Chondrocyte (in vitro differentiated cells): Measurements from ENCODE around the gene RERE. TPM values are rescaled to one million over a fixed set of nuclear protein-coding genes. Genes with fewer than 3 reads are reported as not detected.

Experiments
- DNase-seq: peaks from one replicate; pipeline ENCODE4 v3.0.0; 2021; ENCODE audit warnings: mixed read lengths, low spot score
- H3K27ac Mint-ChIP-seq: one replicate; pipeline ENCODE4 v1.8.0; 2021; ENCODE audit warnings: mild to moderate bottlenecking, moderate library complexity, mixed read lengths; ENCODE audit not compliant: unreplicated experiment
- H3K27me3 Mint-ChIP-seq: 2 replicates; pipeline ENCODE4 v1.8.0; 2021; ENCODE audit warnings: low read depth, mixed read lengths
- H3K36me3 Mint-ChIP-seq: 2 replicates; pipeline ENCODE4 v1.8.0; 2021; ENCODE audit warnings: low read depth, mixed read lengths
- H3K4me1 Mint-ChIP-seq: 2 replicates; pipeline ENCODE4 v1.8.0; 2021; ENCODE audit warnings: low read depth, mild to moderate bottlenecking, mixed read lengths
- H3K4me3 Mint-ChIP-seq: one replicate; pipeline ENCODE4 v1.8.0; 2021; ENCODE audit warnings: mild to moderate bottlenecking, moderate library complexity, mixed read lengths; ENCODE audit not compliant: unreplicated experiment
- H3K9me3 Mint-ChIP-seq: 2 replicates; pipeline ENCODE4 v1.8.0; 2021; ENCODE audit warnings: low read depth, mixed read lengths
- CTCF ChIP-seq: fragments of 200-600 bp; sonication (generic); IDR thresholded peaks from 2 replicates; pipeline ENCODE4 v1.5.0; 2021; ENCODE audit warnings: antibody characterized with exemption, mild to moderate bottlenecking, moderate library complexity
- total RNA-seq: library from RNA; stranded (reverse); gene quantifications from 3 replicates; pipeline ENCODE4 v1.2.1, GENCODE V29; 2021

The RERE gene
- total RNA-seq, 1 donor from 2014 or later = 64.9 TPM

- Mint-ChIP-seq H3K4me1 (peaks cover 40% of the 10 kb centered on the region), H3K4me3 (no peak overlapping the region), H3K9me3 (no peaks in the 10 kb centered on the region), H3K36me3 (peaks cover 14% of the 10 kb centered on the region), H3K27ac (peak overlapping the region; percentile 55), H3K27me3 (no peaks in the 10 kb centered on the region)
- no peak for TF ChIP-seq CTCF
- no peak for DNase-seq
Observed at GRCh38 chr1:8415526-8416278, 401.7 kb downstream of the RERE start.

GRCh38 chr1:8412183-8412831 is 405.1 kb downstream of the RERE start:
- DNase-seq = no peak
- peak; percentile 44 for TF ChIP-seq CTCF
- Mint-ChIP-seq H3K4me3 (no peak overlapping the region), H3K9me3 (no peaks in the 10 kb centered on the region), H3K27ac (peak overlapping the region; percentile 86), H3K4me1 (peaks cover 70% of the 10 kb centered on the region), H3K36me3 (peaks cover 10% of the 10 kb centered on the region), H3K27me3 (no peaks in the 10 kb centered on the region)

GRCh38 chr1:8411803-8412182 is 405.6 kb downstream of the RERE start:
- H3K4me1 Mint-ChIP-seq = peaks cover 74% of the 10 kb centered on the region
- TF ChIP-seq CTCF = no peak
- no peaks in the 10 kb centered on the region for H3K27me3 Mint-ChIP-seq
- H3K36me3 Mint-ChIP-seq = peaks cover 11% of the 10 kb centered on the region
- no peaks in the 10 kb centered on the region for H3K9me3 Mint-ChIP-seq
- no peak overlapping the region for H3K4me3 Mint-ChIP-seq
- DNase-seq = no peak
- peak overlapping the region; percentile 86 for H3K27ac Mint-ChIP-seq

- peaks cover 71% of the 10 kb centered on the region for H3K4me1 Mint-ChIP-seq
- H3K9me3 Mint-ChIP-seq = no peaks in the 10 kb centered on the region
- H3K36me3 Mint-ChIP-seq = peaks cover 8% of the 10 kb centered on the region
- no peak for DNase-seq
- H3K4me3 Mint-ChIP-seq = no peak overlapping the region
- H3K27me3 Mint-ChIP-seq = no peaks in the 10 kb centered on the region
- TF ChIP-seq CTCF = no peak
- peak overlapping the region; percentile 87 for H3K27ac Mint-ChIP-seq
Observed at GRCh38 chr1:8410791-8411190, 406.6 kb downstream of the RERE start.

- H3K4me3 Mint-ChIP-seq = no peak overlapping the region
- H3K27ac Mint-ChIP-seq = peak overlapping the region; percentile 75
- H3K4me1 Mint-ChIP-seq = peaks cover 64% of the 10 kb centered on the region
Observed at GRCh38 chr1:8409606-8410005, 407.8 kb downstream of the RERE start.

More at GRCh38 chr1:8409606-8410005, 407.8 kb downstream of the RERE start:
- TF ChIP-seq CTCF = no peak
- no peaks in the 10 kb centered on the region for H3K27me3 Mint-ChIP-seq
- H3K9me3 Mint-ChIP-seq = no peaks in the 10 kb centered on the region
- no peak for DNase-seq
- peaks cover 9% of the 10 kb centered on the region for H3K36me3 Mint-ChIP-seq
